ENCODE results near the gene ZNF563. TPM values are rescaled to one million over a fixed set of nuclear protein-coding genes. Genes with fewer than 3 reads are reported as not detected.

ZNF563 gene
- total RNA-seq, 4 donors from 2014 or later = 1.6 to 7.6 (median 5.5) TPM

DNA sequence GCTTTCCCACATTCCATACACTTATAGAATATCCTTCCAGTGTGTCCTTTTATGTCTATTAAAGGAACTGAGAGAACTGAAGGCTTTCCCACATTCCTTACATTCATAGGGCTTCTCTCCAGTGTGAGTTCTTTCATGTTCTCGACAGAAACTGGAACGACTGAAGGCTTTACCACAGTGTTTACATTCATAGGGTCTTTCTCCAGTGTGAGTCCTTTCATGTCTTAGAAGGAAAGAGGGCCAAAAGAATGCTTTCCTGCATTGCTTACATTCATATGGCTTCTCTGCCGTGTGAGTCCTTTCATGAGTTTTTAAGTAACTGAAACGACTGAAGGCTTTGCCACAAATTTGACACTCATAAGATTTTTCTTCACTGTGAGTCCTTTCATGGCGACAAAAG is 61.0 kb downstream of the ZNF563 start:
- Histone ChIP-seq H3K4me3 (no peak overlapping the region), H3K27me3 (no peaks in the 10 kb centered on the region), H3K9me3 (peaks cover 0 to 60% (median 0%) of the 10 kb centered on the region in 3 donors), H3K4me1 (no peaks in the 10 kb centered on the region), H3K27ac (no peak overlapping the region), H3K36me3 (peaks cover 9 to 76% of the 10 kb centered on the region in 2 donors)
- WGBS, 2 donors (ENCODE audit: low coverage in 1 of 2) = 97 to 100% methylated on average over 4 to 5 of the region's 5 CpGs
- no peak for ATAC-seq
- TF ChIP-seq, protein P1, sequence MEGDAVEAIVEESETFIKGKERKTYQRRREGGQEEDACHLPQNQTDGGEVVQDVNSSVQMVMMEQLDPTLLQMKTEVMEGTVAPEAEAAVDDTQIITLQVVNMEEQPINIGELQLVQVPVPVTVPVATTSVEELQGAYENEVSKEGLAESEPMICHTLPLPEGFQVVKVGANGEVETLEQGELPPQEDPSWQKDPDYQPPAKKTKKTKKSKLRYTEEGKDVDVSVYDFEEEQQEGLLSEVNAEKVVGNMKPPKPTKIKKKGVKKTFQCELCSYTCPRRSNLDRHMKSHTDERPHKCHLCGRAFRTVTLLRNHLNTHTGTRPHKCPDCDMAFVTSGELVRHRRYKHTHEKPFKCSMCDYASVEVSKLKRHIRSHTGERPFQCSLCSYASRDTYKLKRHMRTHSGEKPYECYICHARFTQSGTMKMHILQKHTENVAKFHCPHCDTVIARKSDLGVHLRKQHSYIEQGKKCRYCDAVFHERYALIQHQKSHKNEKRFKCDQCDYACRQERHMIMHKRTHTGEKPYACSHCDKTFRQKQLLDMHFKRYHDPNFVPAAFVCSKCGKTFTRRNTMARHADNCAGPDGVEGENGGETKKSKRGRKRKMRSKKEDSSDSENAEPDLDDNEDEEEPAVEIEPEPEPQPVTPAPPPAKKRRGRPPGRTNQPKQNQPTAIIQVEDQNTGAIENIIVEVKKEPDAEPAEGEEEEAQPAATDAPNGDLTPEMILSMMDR (IDR thresholded peaks at IDR 0.05) = no peak
- TF ChIP-seq POLR2A (IDR thresholded peaks at IDR 0.05) (no peak), EP300 (IDR thresholded peaks at IDR 0.05) (no peak), POLR2AphosphoS5 (IDR thresholded peaks at IDR 0.05) (no peak)

DNA sequence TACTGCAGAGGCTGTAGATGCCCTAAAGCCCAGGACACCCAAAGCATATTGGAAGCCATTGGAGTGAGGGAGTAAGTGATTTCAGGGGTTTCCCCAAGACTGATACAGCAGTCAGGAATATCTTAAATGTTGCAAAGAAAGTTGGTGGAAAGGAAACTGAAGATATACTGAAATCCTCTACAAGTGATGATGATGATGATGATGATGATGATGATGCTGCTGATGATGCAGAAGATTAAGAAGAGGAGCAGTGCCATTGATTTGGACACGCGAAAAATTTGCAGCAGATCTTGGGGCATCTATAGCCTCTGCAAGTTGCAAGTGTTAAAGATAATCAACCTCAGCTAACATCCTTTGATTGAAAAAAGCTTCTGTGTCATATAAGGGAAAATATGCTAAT is 62.6 kb downstream of the ZNF563 start:
- Histone ChIP-seq H3K27ac (no peak overlapping the region), H3K9me3 (peaks cover 0 to 61% (median 0%) of the 10 kb centered on the region in 3 donors), H3K36me3 (peaks cover 9 to 67% of the 10 kb centered on the region in 2 donors), H3K27me3 (no peaks in the 10 kb centered on the region), H3K4me1 (no peaks in the 10 kb centered on the region), H3K4me3 (no peak overlapping the region)
- TF ChIP-seq POLR2A (IDR thresholded peaks at IDR 0.05) = no peak
- no peak for TF ChIP-seq POLR2AphosphoS5 (IDR thresholded peaks at IDR 0.05)
- no peak for TF ChIP-seq EP300 (IDR thresholded peaks at IDR 0.05)
- TF ChIP-seq, protein P1 (IDR thresholded peaks at IDR 0.05) = no peak
- 100% methylated on average over 2 of the region's 2 CpGs for WGBS, 2 donors (ENCODE audit: low coverage in 1 of 2)
- ATAC-seq = no peak

Small RNA genes lying within 50 kb of the gene (small RNA-seq; reads per million reads assigned to genes)
- gene RPS29P23 = 0 reads per million in 4 donors

Other genes with a start within 250 kb of the ZNF563 start
- gene ZNF20, start 193.3 kb downstream of the ZNF563 start, total RNA-seq = 1 to 10 TPM; 1.9 to 4.9 (median 3.1) TPM
- gene ZNF625, start 176.9 kb downstream of the ZNF563 start, total RNA-seq = 10 to 100 TPM in 1 of 4 donors, 1 to 10 TPM in 3; 7.3 to 11.4 (median 8.0) TPM
- 10 to 100 TPM in 3 of 4 donors, 1 to 10 TPM in 1; 8.7 to 19.6 (median 11.5) TPM for gene ZNF136, start 170.5 kb downstream of the ZNF563 start, total RNA-seq
- 10 to 100 TPM; 10.1 to 14.6 (median 11.3) TPM for gene ZNF44, start 38.8 kb downstream of the ZNF563 start, total RNA-seq
- gene ZNF442, start 32.0 kb upstream of the ZNF563 start, total RNA-seq = 1 to 10 TPM; 2.3 to 6.7 (median 4.8) TPM
- 1 to 10 TPM; 3.9 to 7.8 (median 4.7) TPM for gene ZNF799, start 67.6 kb upstream of the ZNF563 start, total RNA-seq
- 1 to 10 TPM; 3.1 to 9.2 (median 5.2) TPM for gene ZNF443, start 107.4 kb upstream of the ZNF563 start, total RNA-seq
- gene ZNF709, start 151.2 kb upstream of the ZNF563 start, total RNA-seq = 1 to 10 TPM; 3.1 to 3.6 (median 3.3) TPM
- 10 to 100 TPM in 3 of 4 donors, 1 to 10 TPM in 1; 6.8 to 14.6 (median 13.8) TPM for gene ZNF564, start 217.8 kb upstream of the ZNF563 start, total RNA-seq

Data from gastroesophageal sphincter (tissue), 4 donors.